Stimulated activated CD8-positive, alpha-beta memory T cell treated with anti-CD3 and anti-CD28 coated beads, Interleukin-4, amount 100 ng/mL, for 24 hours (primary cell): ENCODE results near the gene EOGT.
A peak's percentile ranks its signal among the peaks of the same experiment; 100 is the strongest.

Source experiments
- DNase-seq: peaks from one replicate; pipeline ENCODE4 v3.0.0-alpha.2; 2020; ENCODE audit warnings: low read depth

Gene EOGT

DNA sequence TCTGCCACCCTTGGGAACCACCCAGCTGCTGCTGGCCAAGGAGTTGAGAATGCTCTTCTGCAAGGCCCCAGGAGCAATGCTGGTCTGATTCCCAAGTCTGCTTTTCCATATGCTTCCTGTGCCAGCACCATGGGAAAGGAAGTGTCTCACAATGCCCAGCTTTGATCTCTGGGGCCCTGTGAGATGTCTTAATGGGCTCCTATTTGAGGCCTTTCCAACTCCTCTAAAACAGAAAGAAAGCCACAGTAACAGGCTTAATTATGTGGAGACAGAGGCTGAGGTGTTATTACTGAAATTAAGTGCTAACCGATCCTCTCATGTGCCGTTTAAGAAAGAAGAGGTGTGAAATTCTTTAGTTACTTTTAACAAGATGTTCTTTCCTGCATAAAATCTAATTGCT is 4.5 kb downstream of the EOGT start:
- no peak for DNase-seq

DNA sequence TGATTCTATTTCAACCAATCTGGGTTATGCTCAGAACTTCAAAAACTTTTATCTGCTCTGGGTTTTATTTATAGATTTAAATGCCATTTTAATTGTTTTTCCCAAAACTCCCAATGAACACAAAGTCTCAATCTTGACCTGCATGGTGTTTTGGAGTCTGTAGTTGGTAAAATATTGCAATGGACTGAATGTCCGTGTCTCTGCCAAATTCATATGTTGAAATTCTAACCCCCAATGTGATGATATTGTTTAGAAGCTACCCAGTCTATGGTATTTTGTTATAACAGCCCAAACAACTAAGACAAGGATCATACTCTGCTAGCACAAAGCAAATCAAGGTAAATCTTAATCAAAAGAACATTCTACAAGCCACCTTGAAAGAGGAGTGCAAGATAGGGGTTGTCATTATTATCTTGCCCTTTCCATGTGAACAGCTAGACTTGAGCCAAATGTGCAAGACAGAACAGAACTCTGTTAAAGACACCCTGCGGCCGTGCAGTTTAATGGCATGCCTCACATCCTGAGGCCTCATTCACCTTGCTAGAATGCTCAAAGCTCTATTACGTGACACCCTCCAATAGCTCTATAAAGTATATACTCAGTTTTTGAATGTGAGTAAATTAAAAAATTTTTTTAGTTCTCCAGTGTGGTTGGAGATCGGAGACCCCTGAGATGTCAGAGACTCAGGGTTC is 7.5 kb downstream of the EOGT start:
- DNase-seq, result no peak

DNA sequence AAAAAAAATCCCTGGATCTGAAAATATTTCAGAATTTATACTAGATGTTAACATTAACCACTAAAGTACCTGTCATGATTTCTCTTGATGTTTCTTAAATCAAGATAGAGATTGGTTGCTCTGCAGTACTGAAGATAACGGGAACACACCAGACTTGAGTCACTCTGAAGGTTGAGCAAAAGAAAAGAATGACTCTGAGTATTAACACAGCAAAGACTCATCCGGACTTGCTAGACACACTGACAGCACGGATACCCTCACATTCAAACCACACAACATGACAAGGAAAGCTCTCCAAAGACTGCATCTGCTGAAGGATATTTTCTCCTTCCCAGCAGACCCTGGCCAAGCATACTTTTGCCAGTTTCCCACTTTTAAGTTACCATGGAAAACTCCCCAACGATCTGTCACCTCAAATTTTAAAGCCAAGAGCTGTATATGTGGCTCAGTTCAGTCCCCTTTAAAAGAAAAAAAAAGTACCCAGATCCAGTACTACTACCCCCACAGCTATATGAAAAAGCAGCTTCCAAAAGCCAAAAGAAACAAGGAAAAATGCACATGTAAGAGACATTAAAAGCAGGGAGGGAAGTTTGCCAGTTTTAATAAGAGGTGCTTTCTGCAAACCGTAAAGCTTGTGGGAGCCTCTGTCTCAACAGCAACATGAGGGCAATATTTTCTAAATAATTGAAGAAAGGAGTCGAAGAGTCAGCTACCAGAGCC is 8.3 kb downstream of the EOGT start:
- DNase-seq, result no peak

DNA sequence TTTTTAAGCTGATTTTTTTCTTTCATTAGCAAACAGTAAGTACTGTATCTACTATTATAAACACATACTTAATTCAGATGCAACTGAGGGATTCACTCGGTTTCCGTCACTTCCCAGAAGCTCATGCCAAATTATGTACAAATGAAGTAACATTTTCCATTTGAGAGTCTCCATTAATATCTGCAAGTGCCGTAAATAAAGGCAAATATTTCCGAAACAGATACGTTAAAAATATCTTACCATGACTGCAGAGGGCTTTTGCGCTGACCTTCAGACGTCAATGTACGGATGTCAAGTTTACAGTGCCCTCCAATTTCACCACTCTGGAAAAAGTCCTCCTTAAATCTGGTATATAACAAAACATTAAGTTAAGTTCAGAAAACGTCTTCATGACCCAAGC is 9.3 kb downstream of the EOGT start:
- no peak for DNase-seq

DNA sequence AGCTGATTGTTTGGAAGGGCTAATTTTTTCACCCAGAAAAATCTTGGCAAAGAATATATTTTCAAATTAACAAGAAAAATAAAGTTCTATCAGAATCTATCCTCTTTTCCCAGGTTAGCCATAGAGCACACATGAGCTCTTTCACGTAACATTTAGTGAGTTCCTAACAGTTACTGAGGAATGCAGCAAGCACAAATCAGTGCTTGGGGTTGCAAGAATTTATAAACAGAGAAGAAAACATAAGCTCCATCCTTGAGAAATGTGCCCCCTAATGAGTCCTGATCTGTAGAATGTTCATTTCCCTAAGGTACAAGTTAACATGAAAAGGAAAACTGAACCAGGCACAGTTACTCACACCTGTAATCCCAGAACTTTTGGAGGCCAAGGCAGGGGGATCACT is 13.9 kb downstream of the EOGT start:
- DNase-seq, result no peak

DNA sequence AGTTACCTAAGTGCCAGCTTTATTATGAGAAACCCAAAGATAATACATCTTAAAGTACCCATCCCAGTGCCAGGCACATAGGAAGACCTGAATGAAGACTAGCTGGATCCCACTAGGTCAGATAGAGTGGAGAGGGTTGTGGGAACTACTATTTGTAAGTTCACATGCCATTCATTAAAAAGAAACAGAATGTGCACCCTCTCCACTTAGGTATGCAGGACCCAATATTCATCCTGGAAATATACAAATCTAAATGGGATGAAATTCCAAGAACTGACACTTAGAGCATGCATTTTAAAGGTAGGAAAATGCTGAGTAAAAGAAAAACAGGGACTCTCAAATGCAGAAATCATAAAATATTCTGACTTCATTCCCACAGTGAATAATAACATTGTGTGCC is 14.3 kb downstream of the EOGT start:
- DNase-seq, result no peak

DNA sequence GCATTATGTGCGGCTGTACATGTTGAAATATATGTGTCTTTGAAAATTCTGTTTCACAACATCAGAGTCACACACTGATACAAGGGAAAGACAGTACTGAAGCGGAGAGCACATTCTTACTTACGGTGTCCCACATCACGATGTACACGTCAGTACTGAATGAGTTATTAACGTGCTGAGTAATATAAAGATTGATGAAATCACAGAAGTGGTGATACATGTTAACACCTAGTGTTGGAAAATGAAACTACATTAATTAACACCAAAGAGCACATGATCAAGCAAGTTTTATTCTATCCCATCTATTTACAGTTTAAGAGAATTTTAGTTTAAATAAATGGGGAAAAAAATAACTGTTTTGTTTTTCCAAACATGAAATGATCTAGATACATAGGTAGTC is 15.6 kb downstream of the EOGT start:
- no peak for DNase-seq

DNA sequence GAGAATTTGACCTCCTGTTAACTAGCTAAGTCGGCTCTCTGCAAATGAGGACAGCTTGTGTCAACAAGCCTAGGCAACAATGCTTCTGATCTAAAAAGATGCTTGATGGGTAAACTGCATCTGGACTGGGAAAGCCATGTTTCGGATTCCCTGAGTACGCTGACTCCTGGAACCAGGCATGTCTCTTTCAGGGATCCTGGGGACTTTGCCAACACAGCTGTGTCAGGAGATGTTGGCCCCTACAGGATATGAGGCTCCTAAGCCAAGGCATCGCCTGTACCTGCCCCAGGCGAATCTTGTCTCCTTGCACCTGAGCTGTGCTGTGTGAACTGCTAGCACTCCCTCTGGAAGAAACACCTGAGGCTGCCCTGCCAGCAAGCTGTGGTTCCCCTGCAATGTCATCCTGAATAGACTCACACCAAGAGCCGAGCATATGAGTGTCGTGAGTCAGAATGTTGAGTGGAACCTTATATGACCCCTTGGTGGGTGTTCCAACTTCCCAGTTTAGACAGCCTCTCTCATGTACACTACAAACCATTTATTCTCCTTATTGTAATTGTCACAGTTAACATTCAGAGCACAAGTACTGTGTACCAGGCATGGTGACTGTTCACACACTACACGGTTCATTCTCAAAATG is 17.0 kb downstream of the EOGT start:
- no peak for DNase-seq

DNA sequence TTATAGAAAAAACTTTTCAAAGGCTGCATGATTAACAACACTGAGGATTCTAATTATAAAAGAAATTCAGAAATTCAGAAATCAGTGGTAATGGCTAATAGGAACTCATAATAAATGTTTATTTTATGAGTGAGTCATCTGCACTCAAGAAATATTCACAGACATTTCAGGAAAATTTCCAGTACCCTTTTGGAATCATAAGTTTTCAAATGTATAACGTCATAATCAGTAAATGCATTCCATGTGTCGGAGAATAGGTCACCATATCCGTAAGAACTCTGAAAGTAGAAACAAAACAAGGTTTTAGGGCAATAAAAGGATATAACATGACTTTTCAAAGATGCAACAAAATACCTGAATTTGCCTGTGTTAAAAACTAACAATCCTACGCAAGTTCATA is 24.7 kb downstream of the EOGT start:
- no peak for DNase-seq

DNA sequence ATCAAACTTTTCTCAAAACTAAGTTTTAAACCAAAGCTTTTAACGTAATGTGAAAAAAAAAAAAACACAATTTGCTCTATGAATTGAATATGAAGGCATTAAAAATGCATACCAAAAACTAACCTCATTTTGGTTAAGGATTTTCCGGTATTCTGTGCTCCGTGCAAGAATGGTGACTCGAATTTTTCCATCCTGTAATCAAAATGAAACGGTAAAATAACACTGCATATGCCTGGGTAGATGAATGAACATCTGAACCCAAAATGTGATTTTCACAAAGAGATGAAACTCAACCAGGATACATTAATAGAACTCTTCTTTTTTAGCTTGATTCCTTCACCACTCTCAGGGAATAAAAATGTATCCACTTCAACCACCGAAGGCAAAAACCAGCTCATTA is 26.2 kb downstream of the EOGT start:
- no peak for DNase-seq

DNA sequence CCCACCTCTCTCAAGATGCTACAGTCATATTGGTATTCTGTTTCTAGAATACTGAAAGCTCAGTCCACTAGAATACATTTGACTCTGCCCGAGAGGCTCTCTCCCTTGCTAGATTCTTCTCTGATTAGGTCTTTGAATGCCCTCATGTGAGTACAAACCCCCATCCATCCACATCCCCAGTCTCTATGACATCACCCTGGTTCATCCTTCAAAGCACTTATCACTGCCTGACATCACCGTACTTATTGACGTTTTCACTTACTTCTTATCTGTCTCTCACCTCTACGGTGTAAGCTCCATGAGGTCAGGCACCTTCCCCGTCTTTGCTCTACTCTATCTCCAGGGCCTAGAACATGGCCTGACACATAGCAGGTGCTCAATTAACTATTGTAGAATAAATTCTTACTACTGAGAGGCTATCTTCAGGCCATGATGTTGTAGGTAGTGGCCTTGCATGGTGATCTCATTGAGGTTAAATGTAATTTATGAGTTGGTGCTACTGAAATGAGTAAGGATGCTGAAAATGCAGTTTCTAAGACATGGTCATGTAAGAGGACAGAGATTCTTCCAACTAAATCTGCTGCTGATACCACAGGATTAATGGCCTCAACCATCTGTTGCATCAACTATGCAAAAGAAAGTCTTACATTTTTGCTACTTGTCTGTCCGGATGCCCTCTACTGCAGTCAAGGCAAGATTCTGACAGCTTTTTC is 26.8 kb downstream of the EOGT start:
- DNase-seq, result no peak

DNA sequence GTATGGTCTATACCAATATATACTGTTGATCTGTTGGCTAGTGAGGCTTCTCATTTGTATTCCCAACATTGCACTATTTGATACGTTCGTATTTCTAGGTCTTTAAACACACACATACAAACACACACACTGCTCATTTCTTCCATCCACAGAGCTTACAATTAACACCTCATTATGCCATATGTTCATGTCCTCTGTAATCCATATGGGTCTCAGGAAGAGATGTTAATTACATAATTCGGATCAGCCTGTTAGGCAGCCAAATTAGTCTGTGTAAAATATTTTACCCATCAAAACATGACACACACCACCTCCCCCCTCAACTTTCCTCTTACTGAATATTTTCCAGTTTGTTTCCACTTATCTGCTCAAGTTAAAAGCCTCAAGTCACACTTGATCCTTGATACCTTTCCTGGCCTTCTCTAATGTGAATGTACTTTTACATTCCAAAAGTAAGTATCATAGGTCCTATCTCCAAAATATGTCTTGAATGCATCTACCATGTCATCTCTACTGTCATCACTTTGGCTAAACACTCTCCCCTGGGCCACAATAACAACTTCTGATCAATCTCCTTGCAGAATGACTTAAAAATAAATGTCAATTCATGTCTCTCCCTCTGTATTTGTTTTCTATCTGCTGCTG is 28.2 kb downstream of the EOGT start:
- DNase-seq, result no peak

DNA sequence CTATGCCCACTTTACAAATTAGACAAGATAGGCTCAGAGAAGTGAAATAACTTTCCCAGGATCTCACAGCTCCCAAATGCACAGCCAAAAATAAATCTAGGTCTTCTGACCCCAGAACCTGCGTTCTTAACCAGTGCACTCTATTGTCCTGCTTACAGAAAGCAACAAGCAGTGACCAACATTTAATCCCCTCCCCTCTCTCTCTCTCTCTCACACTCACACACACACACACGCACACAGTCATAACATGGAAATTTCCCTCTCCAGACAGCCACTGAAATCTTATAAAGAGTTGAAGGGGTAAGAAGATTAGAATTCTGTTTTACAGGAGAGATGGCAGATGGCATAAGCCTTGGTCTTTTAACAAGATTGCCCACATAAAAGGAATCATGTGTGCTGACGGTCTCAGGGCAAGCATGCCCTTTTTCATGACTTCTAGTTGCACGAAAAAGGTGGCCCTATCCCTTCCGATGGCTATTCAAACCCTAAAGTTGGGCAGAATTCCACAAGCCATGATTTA is 29.4 kb downstream of the EOGT start:
- DNase-seq, result no peak

DNA sequence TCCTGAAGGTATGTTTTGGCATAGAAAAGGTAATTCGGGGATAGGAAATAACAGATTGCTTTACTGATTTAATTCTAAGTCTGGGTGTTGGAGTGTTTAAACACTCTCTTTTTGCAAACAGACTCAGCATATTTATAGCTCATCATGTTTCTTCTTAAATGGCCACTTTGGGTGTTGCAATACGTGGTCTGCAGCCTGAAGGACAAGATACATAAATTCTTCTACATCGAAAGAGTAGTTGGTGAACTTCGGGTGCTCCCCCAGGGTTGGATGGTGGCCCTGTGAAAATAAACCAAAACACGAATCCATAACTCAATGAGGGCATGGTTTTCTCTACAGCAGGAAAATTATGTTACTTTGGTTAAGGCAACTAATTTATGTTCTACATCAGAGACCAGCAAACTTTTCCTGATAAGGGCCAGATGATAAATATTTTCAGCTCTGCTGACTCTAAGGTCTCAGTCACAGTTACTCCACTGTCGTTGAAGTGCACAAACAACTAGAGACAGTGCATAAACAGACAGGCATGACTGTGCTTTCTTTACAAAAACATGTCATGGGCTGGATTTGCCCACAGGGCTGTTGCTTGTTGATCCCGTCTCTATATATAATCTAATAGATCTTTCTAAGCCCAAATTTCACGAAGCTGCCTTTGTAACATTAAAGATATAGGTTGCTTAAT is 35.9 kb downstream of the EOGT start:
- no peak for DNase-seq

DNA sequence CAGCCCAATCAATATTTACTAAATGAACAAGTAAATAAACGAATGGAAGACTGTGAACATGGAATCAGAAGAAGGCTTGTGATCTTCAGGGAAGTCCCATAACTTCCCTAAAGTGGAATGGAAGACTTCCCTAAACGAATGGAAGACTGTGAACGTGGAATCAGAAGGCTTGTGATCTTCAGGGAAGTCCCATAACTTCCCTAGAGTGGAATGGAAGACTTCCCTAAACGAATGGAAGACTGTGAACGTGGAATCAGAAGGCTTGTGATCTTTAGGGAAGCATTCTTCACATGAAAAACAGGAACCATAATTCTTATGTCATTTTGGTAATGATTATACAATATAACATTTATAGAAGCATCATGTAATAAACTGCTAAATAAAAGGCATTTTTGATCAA is 38.8 kb downstream of the EOGT start:
- no peak for DNase-seq

DNA sequence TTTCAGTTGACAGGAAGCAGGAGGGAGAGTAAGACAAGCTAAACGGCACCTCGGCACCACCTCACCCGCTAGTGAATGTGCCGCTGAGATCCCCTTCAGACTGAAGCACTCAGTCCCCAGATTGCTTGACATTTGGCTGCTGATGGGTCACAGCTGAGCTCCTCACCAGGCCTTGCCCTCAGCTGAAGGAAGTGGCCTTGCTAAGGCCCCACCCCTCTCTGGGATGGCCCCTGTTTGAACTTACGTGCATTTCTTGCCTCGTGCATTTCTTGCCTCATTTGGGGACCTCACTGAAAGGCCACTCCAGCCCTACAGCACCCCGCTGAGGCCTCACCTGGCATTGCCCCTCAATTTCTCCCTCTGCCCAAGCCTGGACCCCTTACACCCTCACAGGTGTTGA is 39.8 kb downstream of the EOGT start:
- no peak for DNase-seq

DNA sequence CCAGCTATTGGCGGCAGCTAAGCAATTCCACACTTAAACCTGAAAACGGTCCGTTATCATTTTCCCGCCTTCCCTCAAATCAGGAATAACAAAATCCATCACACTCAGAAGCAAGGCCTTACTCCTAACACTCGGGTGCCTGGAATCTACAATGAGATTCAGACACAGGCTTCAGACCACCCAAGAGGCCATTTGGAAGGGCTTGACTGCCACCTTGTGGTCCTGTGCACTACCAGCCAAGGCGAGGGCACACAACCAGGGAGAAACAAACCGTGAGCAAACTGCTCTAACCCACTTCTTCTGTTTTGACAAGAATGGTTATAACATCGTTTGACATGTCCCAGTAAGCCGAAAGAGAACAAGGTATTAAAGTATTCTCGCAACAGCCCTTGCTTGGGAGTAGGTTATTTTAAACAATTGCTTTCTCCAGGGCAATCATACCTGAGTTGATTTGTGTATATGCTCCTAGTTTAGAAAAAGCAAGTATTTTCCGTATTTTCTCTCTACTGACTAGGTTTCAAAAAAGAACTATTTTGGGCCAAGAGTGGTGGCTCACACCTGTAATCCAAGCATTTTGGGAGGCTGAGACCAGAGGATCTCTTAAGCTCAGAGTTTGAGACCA is 41.0 kb downstream of the EOGT start:
- DNase-seq, result peak; percentile 11

DNA sequence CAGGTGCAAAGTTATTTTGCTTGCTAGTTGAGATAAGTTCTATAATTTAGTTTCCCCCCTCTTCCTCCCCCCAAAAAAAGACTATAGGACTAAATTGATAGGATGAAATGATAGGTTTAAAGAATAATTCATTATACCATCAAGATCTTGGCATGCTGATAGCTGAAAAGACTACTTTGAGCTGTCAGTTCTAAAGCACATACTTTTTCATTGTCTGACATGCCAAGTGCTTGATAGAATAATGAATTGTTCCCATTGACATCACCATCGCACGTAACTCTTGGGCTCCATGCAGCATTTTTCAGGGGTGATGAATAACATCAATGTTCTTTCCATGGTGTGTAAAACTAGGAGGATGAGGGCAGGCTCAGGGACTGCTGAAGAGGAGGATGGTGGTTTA is 48.8 kb downstream of the EOGT start:
- DNase-seq, result no peak

DNA sequence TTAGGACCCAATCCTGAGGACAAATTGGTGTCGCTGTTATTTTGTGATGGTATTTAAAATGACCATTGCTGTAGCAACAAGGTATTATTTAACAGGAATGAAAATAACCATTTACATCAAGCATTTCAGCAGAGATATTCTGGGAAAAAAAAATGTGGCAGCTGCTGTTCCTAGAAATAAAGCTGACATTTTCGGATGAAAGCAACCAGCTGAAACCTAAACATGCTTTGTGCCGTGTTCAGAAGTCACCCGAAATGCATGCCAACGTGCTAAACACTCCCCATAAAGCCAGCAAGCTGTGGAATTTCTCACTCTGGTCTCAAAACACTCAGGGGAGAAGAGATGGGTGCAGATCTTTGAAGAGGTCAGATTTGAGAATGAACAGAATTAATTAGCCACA is 49.6 kb downstream of the EOGT start:
- DNase-seq, result no peak

DNA sequence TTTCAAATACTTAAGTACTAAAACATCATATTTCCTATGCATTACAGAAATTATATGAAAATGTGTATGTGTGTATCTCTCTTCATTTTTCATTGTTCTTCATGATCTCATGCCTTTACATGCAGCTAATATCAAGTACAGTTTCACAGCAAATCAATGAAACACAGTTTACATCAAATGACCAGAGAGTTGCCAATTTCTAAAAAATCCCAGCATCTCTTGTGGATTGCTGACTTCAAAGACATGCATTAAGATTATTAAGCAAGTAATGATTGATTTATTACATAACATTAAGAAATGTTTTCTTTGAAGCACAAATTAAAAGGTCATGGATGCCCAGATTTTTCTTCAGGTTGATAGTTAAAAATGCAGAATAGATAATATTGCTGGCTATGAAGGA is 50.1 kb downstream of the EOGT start:
- no peak for DNase-seq

DNA sequence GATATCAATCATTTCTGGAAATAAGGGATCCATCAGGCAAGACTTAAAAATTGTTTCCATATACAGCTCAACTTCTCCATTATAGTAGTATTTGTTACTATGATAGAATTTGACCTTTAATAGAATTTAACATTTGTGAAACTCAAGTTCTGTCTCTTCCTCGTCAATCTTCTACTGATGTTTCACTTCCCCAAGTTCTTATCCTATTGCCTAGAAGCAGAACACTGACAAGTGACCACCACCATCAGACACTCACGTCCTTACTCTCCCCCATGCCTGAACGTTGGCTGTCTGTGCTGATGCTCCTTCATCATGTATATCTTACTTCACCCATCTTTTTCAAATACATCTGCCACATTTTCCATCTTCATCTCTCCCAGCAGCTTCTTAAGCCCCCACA is 54.6 kb downstream of the EOGT start:
- DNase-seq, result no peak
